Transverse colon (tissue), 4 donors: ENCODE data around the gene USP26.

Source experiments
- EP300 ChIP-seq: sonication (generic); formaldehyde crosslinking; IDR thresholded peaks from one replicate; pipeline ENCODE4 v1.6.1; 2017; ENCODE audit warnings: antibody characterized with exemption, low read depth
- POLR2A ChIP-seq: fragments of 450-650 bp; IDR thresholded peaks from one replicate; pipeline ENCODE4 v1.6.1; 2016; ENCODE audit warnings: antibody characterized with exemption, mild to moderate bottlenecking, moderate library complexity
- POLR2AphosphoS5 ChIP-seq, 3 donors: sonication (generic); formaldehyde crosslinking; IDR thresholded peaks; one replicate each; pipeline ENCODE4 v1.6.1; 2016; ENCODE audit warnings: antibody characterized with exemption in 3 of 3
- TF ChIP-seq, protein P1 (sequence below), 5 experiments: fragments of 200-600 bp in 3 of 5; fragments of 450-650 bp in 2 of 5; sonication (generic) in 3 of 5; IDR thresholded peaks; 1 replicate in 2 of 5; 2 replicates in 3 of 5; pipeline ENCODE4 v1.5.1; 2016 to 2017; ENCODE audit warnings: antibody characterized with exemption in 5 of 5, inconsistent platforms in 3 of 5, mild to moderate bottlenecking in 2 of 5, moderate library complexity in 1 of 5

DNA sequence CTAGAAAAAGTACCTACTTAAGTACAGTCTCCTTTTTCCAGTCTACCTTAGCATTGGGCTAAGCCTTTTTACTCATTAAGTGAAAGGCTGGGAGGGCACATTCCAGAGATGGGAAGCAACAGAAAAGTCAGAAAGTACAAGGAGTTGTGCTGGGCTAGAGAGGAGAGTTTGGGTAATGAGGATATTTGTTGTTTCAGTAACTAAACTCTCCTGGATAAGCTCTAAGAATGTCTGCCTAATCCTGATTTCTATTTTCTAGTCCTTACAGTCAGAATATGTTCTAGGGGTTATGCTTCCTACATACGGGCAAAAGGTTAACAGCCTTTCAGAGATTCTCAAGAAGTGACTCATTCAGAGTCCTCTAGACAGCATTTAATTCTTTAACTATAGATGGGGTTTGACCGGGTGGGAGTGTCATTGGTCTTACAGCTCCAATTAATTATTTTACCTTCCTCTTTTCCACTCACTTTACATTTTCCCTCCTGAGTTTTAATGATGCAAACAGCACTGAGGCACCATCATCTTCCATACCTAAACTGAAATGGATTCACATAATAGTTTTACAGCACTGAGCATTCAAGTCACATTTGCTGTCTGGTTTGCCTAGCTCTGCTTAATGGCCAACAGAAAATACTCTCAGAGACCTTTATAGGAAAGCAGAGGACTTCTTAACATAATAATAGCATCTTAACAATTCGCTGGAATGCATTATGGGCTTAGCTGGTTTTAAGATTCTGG, 42.9 kb downstream of the USP26 start:
- TF ChIP-seq, protein P1, sequence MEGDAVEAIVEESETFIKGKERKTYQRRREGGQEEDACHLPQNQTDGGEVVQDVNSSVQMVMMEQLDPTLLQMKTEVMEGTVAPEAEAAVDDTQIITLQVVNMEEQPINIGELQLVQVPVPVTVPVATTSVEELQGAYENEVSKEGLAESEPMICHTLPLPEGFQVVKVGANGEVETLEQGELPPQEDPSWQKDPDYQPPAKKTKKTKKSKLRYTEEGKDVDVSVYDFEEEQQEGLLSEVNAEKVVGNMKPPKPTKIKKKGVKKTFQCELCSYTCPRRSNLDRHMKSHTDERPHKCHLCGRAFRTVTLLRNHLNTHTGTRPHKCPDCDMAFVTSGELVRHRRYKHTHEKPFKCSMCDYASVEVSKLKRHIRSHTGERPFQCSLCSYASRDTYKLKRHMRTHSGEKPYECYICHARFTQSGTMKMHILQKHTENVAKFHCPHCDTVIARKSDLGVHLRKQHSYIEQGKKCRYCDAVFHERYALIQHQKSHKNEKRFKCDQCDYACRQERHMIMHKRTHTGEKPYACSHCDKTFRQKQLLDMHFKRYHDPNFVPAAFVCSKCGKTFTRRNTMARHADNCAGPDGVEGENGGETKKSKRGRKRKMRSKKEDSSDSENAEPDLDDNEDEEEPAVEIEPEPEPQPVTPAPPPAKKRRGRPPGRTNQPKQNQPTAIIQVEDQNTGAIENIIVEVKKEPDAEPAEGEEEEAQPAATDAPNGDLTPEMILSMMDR (IDR thresholded peaks at IDR 0.05): no peak
- TF ChIP-seq POLR2A: no peak
- no peak for TF ChIP-seq EP300
- no peak for TF ChIP-seq POLR2AphosphoS5 (IDR thresholded peaks at IDR 0.05)
